GM10266 (cell line): ENCODE results near the gene CATSPER4.

ENCODE experiments used
- DNase-seq: peaks from one replicate; pipeline ENCODE4 v3.0.0; 2012; ENCODE audit errors: extremely low spot score
- TF ChIP-seq, protein P1 (sequence below): IDR thresholded peaks from 2 replicates; pipeline ENCODE4 v1.5.1; 2012; ENCODE audit warnings: mild to moderate bottlenecking, low read depth; ENCODE audit not compliant: control insufficient read depth, insufficient read depth; ENCODE audit errors: missing control alignments

Gene CATSPER4

GRCh38 chr1:26175346-26175745, 15.1 kb upstream of the CATSPER4 start:
- no peak for DNase-seq
- TF ChIP-seq, protein P1, sequence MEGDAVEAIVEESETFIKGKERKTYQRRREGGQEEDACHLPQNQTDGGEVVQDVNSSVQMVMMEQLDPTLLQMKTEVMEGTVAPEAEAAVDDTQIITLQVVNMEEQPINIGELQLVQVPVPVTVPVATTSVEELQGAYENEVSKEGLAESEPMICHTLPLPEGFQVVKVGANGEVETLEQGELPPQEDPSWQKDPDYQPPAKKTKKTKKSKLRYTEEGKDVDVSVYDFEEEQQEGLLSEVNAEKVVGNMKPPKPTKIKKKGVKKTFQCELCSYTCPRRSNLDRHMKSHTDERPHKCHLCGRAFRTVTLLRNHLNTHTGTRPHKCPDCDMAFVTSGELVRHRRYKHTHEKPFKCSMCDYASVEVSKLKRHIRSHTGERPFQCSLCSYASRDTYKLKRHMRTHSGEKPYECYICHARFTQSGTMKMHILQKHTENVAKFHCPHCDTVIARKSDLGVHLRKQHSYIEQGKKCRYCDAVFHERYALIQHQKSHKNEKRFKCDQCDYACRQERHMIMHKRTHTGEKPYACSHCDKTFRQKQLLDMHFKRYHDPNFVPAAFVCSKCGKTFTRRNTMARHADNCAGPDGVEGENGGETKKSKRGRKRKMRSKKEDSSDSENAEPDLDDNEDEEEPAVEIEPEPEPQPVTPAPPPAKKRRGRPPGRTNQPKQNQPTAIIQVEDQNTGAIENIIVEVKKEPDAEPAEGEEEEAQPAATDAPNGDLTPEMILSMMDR: no peak

- TF ChIP-seq, protein P1: no peak
- no peak for DNase-seq
Observed at GRCh38 chr1:26177182-26177684, 13.2 kb upstream of the CATSPER4 start, which contains the start of gene CNKSR1. Gene CNKSR1 (plus strand): TSS chr1:26177491. CDS start chr1:26177548, 57 bp downstream.

DNA sequence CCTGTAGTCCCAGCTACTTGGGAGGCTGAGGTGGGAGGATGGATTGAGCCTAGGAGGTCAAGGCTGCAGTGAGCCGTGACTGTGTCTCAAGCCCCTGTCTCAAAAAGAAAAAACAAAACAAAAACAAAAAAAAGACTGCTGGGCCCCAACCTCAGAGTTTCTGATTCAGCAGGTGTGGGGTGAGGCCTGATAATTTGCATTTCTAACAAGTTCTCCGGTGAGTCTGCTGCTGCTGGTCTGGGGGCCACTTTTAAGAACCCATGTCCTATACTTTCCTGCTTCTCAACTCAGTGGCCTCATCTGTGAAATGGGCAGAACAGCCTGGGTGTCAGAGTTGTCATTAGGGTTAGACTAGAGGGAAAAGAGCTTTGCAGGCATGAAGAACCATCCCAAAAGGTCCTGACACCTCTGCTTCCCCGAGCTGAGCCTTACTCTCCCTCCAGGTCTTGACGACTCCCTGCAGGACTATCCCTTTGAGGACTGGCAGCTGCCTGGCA, 10.3 kb upstream of the CATSPER4 start:
- no peak for DNase-seq
- TF ChIP-seq, protein P1: no peak

DNA sequence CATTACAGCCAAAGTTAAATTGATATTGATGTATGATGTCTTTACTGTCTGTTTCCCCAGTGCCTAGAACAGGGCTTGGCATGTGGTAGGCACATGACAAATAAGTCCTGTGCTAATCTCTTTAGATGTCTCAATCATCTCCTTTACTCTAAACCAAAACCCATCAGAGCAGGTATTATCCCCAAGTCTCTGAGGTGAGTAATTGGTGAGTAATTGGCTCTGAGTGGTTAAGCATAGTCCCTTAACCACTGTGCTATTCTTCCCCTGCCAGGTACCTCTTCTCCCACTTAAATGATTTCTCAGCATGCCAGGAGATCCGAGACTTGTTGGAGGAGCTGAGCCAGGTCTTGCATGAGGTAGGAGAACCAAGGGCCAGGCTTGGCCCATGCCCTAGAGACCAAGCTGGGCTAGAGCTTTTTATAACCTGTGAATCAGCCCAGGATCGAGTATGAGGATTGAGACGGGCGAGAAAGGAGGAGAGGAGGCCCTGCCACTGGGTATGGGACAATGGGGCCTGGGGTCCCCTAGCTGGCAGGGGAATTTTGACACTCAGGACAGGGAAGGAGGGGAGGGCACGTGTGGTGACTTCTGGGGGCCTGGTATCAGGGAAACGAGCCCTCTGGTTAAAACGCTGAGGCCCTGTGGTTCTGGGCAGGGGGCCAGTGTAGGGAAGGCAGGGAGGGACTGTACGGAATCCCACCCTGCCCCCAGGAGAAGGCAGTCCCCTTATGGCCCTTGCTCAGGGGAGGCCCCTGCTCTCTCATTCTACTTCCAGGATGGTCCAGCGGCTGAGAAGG, 8.6 kb upstream of the CATSPER4 start:
- DNase-seq: no peak
- TF ChIP-seq, protein P1: no peak

GRCh38 chr1:26182383-26182696, 8.1 kb upstream of the CATSPER4 start:
- DNase-seq: no peak
- TF ChIP-seq, protein P1: no peak

- no peak for DNase-seq
Observed at GRCh38 chr1:26184086-26184485, 6.3 kb upstream of the CATSPER4 start.

GRCh38 chr1:26184883-26185282, 5.5 kb upstream of the CATSPER4 start:
- TF ChIP-seq, protein P1: no peak
- DNase-seq: no peak

More at GRCh38 chr1:26184086-26184485, 6.3 kb upstream of the CATSPER4 start:
- TF ChIP-seq, protein P1: no peak
